T-helper 2 cell treated with Interferon-gamma antibody and Interleukin-4, amounts not matched to agents 5 μg/mL and 100 μg/mL, for 36 hours (primary cell): Measurements from ENCODE around the gene DDIT4.
"Not testable (repeated sequence)": the region's sequence is repeated elsewhere in the genome, so short reads cannot be mapped to it uniquely, and the experiment has no call there.

Source experiments
- DNase-seq: peaks from one replicate; pipeline ENCODE4 v3.0.0; 2021; ENCODE audit warnings: low spot score
- H3K27ac Mint-ChIP-seq: one replicate; pipeline ENCODE4 v1.8.0; 2021; ENCODE audit warnings: mild to moderate bottlenecking, mixed read lengths
- H3K27me3 Mint-ChIP-seq: one replicate; pipeline ENCODE4 v1.8.0; 2021; ENCODE audit warnings: low read depth, mixed read lengths
- H3K36me3 Mint-ChIP-seq: one replicate; pipeline ENCODE4 v1.8.0; 2021; ENCODE audit warnings: low read depth, mixed read lengths
- H3K4me1 Mint-ChIP-seq: one replicate; pipeline ENCODE4 v1.8.0; 2021; ENCODE audit warnings: low read depth, mixed read lengths
- H3K4me3 Mint-ChIP-seq: one replicate; pipeline ENCODE4 v1.8.0; 2022; ENCODE audit warnings: mild to moderate bottlenecking, moderate library complexity, mixed read lengths
- H3K9me3 Mint-ChIP-seq: one replicate; pipeline ENCODE4 v1.8.0; 2021; ENCODE audit warnings: mixed read lengths

The DDIT4 gene

GRCh38 chr10:72241691-72242252 lies 32.0 kb upstream of the DDIT4 start:
- no peak overlapping the region for H3K4me3 Mint-ChIP-seq
- DNase-seq = no peak
- H3K27me3 Mint-ChIP-seq = no peaks in the 10 kb centered on the region
- H3K27ac Mint-ChIP-seq = no peak overlapping the region
- H3K4me1 Mint-ChIP-seq = peaks cover 43% of the 10 kb centered on the region
- H3K36me3 Mint-ChIP-seq = peaks cover 9% of the 10 kb centered on the region
- H3K9me3 Mint-ChIP-seq = no peaks in the 10 kb centered on the region

GRCh38 chr10:72242675-72243074 lies 31.0 kb upstream of the DDIT4 start:
- Mint-ChIP-seq H3K9me3 (no peaks in the 10 kb centered on the region), H3K27ac (peak overlapping the region; percentile 20), H3K36me3 (peaks cover 4% of the 10 kb centered on the region), H3K4me3 (no peak overlapping the region), H3K27me3 (no peaks in the 10 kb centered on the region), H3K4me1 (peaks cover 48% of the 10 kb centered on the region)
- DNase-seq = no peak

DNA sequence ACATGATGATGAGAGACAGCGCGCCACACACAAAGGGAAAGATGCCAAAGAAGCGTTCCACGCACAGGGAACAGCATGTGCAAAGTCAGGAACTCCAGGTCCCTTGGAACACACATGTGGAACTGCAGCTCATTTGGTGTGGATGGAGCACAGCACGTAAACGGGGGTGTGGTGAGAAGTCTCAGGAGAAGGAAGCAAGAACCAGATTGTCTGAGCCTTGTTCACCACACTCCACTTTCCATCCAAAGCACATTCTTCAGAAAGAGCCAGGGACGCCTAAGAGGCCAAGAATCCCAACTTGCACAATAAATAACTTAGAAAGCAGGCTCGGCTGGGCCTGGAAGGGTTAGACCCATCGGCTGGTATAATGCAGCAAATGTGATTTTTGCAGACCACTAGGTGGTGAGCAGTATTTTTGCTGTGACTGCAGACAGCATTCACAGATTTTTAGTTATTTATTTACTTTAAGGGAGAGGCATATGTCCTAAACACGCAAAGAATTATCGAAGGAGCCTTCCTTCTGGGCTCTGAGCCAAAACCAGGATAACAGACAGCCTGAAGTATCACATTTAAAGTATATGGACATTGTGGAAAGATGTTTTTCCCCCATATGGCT lies 29.8 kb upstream of the DDIT4 start:
- H3K9me3 Mint-ChIP-seq = no peaks in the 10 kb centered on the region
- H3K36me3 Mint-ChIP-seq = no peaks in the 10 kb centered on the region
- DNase-seq = no peak
- H3K4me3 Mint-ChIP-seq = no peak overlapping the region
- no peaks in the 10 kb centered on the region for H3K27me3 Mint-ChIP-seq
- peak overlapping the region; percentile 70 for H3K27ac Mint-ChIP-seq
- H3K4me1 Mint-ChIP-seq = peaks cover 57% of the 10 kb centered on the region

DNA sequence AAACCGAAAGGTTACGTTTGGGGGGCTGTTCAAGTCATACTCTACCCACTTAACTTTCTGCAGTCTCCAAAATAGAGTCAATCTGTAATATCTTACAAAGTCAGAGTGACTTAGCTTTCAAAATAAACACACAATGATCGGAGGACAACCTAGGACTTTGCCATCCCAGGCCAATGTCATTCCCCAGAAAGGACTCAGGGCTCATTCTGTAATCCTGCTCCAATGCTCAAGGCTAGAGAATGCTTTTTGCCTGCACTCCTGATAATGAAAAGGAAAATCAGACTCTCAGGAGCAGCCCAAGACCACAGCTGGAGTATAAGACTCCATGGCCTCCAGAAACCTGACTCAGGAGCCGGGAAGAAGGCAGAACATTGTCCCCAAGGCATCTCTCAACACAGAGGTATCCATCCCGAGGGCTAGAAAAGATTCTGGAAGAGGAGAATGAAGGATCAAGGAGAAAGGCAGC lies 29.1 kb upstream of the DDIT4 start:
- peak overlapping the region; percentile 70 for H3K27ac Mint-ChIP-seq
- no peaks in the 10 kb centered on the region for H3K36me3 Mint-ChIP-seq
- H3K4me3 Mint-ChIP-seq = no peak overlapping the region
- no peak for DNase-seq
- peaks cover 57% of the 10 kb centered on the region for H3K4me1 Mint-ChIP-seq
- H3K27me3 Mint-ChIP-seq = no peaks in the 10 kb centered on the region
- no peaks in the 10 kb centered on the region for H3K9me3 Mint-ChIP-seq

DNA sequence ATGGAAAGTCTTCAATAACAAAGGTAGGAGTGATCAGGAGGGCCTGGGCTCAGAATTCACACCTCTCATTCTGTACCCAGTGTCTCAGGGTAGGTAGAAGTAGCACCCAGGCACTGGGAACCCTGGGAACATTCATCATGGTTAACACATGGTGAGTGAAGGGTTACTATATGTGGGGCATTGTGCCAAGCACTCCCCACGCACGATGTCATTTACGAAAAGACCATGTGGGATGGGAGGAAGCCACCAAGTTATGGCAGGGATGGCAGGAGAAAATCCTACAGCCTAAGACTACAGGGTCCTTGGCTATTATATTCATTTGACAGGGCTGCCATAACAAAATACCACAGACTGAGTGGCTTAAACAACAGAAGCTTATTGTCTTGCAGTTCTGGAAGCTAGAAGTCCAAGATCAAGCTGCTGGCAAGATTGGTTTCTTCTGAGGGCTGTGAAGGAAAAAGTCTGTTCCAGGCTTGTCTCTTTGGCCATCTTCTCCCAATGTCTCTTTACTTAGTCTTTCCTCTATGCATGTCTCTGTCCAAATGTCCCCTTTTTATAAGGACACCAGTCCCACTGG lies 27.7 kb upstream of the DDIT4 start:
- Mint-ChIP-seq H3K36me3 (peaks cover 1% of the 10 kb centered on the region), H3K9me3 (no peaks in the 10 kb centered on the region), H3K27me3 (no peaks in the 10 kb centered on the region), H3K27ac (peak overlapping the region; percentile 63), H3K4me1 (peaks cover 61% of the 10 kb centered on the region), H3K4me3 (peak overlapping the region; percentile 28)
- no peak for DNase-seq

DNA sequence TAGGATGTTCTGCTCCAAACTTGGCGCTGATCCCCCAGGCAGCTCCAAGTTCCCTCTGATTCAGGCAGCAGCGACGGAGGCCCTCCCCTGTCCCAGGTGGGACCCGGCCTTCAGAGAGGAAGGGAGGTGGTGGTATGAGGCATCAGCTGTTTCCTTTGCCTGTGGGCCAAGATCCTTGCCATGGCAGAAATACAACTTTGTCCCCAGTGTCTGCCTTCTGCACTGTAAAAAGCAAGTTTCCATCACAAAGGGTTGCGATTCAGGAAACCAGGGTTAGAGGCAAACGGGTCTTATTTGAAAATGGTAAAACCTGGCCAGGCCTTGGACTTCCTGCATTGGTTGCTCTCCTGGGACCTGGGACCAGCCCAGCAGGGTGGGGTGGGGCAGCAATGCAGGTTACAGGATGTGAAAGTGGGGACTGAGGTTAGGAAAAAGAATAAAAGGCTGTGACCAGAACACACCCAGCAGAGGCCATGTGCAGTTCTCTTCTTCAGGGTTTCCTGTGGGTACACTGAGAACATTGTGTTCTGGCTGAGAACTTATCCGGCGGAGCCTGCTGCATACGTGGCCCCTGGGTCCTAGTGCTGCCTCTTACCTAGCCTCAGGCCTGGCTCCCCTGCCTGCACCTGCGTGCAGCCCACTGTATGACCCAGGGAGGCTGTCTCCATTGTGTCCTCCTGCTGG lies 25.1 kb upstream of the DDIT4 start:
- peaks cover 63% of the 10 kb centered on the region for H3K4me1 Mint-ChIP-seq
- no peaks in the 10 kb centered on the region for H3K9me3 Mint-ChIP-seq
- peak; percentile 71 for DNase-seq
- H3K4me3 Mint-ChIP-seq = peak overlapping the region; percentile 79
- peaks cover 1% of the 10 kb centered on the region for H3K36me3 Mint-ChIP-seq
- H3K27ac Mint-ChIP-seq = peak overlapping the region; percentile 94
- no peaks in the 10 kb centered on the region for H3K27me3 Mint-ChIP-seq

DNA sequence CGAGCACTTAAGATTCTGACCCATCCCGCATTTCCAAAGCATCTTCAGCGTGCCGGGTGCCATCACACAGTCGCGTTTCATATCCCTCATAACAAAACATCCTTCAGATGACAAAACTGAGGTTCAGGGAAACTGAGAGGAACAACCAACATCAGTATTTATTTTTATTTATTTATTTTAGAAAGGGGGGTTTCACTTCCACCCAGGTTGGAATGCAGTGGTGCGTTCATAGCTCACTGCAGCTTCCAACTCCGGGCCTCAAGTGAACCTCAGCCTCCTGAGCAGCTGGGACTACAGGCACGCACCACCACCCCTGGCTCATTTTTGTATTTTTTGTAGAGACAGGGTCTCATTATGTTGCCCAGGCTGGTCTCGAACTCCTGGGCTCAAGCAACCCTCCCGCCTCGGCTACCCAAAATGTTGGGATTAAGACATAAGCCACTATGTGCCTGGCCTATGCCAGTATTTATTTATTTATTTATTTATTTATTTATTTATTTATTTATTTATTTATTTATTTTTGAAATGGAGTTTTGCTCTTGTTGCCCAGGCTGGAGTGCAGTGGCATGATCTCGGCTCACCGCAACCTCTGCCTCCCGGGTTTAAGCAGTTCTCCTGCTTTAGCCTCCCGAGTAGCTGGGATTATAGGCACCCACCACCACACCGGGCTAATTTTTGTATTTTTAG lies 24.4 kb upstream of the DDIT4 start:
- Mint-ChIP-seq H3K4me1 (peaks cover 63% of the 10 kb centered on the region), H3K4me3 (peak overlapping the region; percentile 79), H3K27ac (peak overlapping the region; percentile 94)
- H3K27me3 Mint-ChIP-seq, DNase-seq, H3K9me3 Mint-ChIP-seq, H3K36me3 Mint-ChIP-seq: not testable (repeated sequence)

DNA sequence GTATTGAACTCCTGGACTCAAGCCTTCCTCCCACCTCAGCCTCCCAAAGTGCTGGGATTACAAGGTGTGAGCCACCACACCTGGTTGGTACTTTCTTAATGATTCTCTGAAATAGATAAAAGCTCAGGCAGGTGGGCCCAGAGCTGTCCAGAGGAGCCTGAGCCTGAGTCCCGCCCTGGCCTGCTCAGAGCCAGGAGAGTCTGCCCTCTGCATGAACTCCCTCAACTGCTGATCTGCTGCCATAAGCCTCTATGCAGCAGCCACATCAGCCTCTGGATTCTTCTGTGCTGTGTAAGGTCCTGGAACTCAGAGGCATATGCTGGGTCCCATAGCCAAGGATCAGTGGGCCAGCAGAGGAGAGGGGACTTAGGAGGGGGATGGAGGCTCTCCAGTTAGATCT lies 23.1 kb upstream of the DDIT4 start:
- no peak for DNase-seq
- Mint-ChIP-seq H3K27me3 (no peaks in the 10 kb centered on the region), H3K4me1 (peaks cover 67% of the 10 kb centered on the region)

GRCh38 chr10:72251635-72252034 lies 22.1 kb upstream of the DDIT4 start:
- Mint-ChIP-seq H3K4me1 (peaks cover 65% of the 10 kb centered on the region), H3K27ac (peak overlapping the region; percentile 47), H3K4me3 (no peak overlapping the region), H3K36me3 (peaks cover 1% of the 10 kb centered on the region), H3K9me3 (no peaks in the 10 kb centered on the region), H3K27me3 (no peaks in the 10 kb centered on the region)
- DNase-seq = no peak

More for the DNA sequence above, 23.1 kb upstream of the DDIT4 start:
- H3K9me3 Mint-ChIP-seq = no peaks in the 10 kb centered on the region
- H3K36me3 Mint-ChIP-seq = peaks cover 1% of the 10 kb centered on the region
- peak overlapping the region; percentile 54 for H3K4me3 Mint-ChIP-seq
- peak overlapping the region; percentile 50 for H3K27ac Mint-ChIP-seq

DNA sequence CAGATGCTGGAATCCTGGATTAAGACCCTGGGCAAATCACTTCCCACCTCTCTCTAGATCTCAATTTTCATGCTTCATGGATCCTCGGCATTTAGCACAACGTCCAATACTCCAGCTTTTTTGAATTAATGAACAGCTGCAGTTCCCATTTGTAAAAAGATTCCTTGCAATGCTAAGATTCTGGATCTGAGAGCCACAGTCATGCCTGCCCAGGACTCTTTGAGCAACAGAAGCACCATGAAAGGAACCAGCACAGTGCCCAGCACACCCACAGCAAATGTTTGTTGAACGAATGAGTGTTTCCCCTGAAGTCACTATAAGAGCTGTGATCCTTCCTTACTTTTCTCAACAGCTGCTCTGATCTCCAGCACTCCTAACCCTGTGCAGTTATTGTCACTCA lies 20.8 kb upstream of the DDIT4 start:
- H3K27me3 Mint-ChIP-seq = no peaks in the 10 kb centered on the region
- no peaks in the 10 kb centered on the region for H3K9me3 Mint-ChIP-seq
- no peak overlapping the region for H3K27ac Mint-ChIP-seq
- peaks cover 1% of the 10 kb centered on the region for H3K36me3 Mint-ChIP-seq
- no peak for DNase-seq
- H3K4me1 Mint-ChIP-seq = peaks cover 63% of the 10 kb centered on the region
- H3K4me3 Mint-ChIP-seq = no peak overlapping the region

GRCh38 chr10:72253578-72253977 lies 20.1 kb upstream of the DDIT4 start:
- Mint-ChIP-seq H3K27me3 (no peaks in the 10 kb centered on the region), H3K27ac (peak overlapping the region; percentile 14), H3K36me3 (peaks cover 1% of the 10 kb centered on the region), H3K4me3 (no peak overlapping the region), H3K9me3 (no peaks in the 10 kb centered on the region), H3K4me1 (peaks cover 59% of the 10 kb centered on the region)
- no peak for DNase-seq

GRCh38 chr10:72254813-72255568 lies 18.7 kb upstream of the DDIT4 start:
- DNase-seq = peak; percentile 29
- Mint-ChIP-seq H3K27ac (peak overlapping the region; percentile 90), H3K36me3 (peaks cover 1% of the 10 kb centered on the region), H3K4me3 (peak overlapping the region; percentile 85), H3K27me3 (no peaks in the 10 kb centered on the region), H3K4me1 (peaks cover 64% of the 10 kb centered on the region), H3K9me3 (no peaks in the 10 kb centered on the region)

- H3K4me3 Mint-ChIP-seq = peak overlapping the region; percentile 42
- peak overlapping the region; percentile 48 for H3K27ac Mint-ChIP-seq
- H3K4me1 Mint-ChIP-seq = peaks cover 66% of the 10 kb centered on the region
- H3K9me3 Mint-ChIP-seq = no peaks in the 10 kb centered on the region
- no peaks in the 10 kb centered on the region for H3K36me3 Mint-ChIP-seq
- H3K27me3 Mint-ChIP-seq = no peaks in the 10 kb centered on the region
- DNase-seq = no peak
Measured at GRCh38 chr10:72255977-72256729, 17.6 kb upstream of the DDIT4 start.
